H1 (cell line): ENCODE measurements around the gene LRRC32. TPM values are rescaled to one million over a fixed set of nuclear protein-coding genes. Genes with fewer than 3 reads are reported as not detected.

Experiments
- CTCF ChIA-PET: fragments of 300-600 bp; sonication (Branson Sonifier 250); formaldehyde crosslinking; loops from one replicate; lab custom pipeline; 2021; ENCODE audit not compliant: partially characterized antibody; lab: Charles Lee
- POLR2A ChIA-PET: fragments of 300-600 bp; sonication (Branson Sonifier 250); formaldehyde crosslinking; loops from one replicate; lab custom pipeline; 2021; ENCODE audit warnings: inconsistent platforms; ENCODE audit not compliant: partially characterized antibody; lab: Charles Lee
- DNase-seq, 2 experiments: peaks; one replicate each; pipeline versions ENCODE4 v3.0.0 to v3.0.0-alpha.2; 2010 to 2022; ENCODE audit warnings: low spot score in 2 of 2, low read depth in 1 of 2, mixed read lengths in 1 of 2
- FAIRE-seq: peaks from 2 replicates; lab custom pipeline; 2011; peaks lifted over from hg19 to GRCh38; lab: Jason Lieb, UNC
- H2AFZ ChIP-seq: 2 replicates; pipeline ENCODE4 v1.8.1; 2012; ENCODE audit warnings: low read length, inconsistent platforms
- H2AK5ac ChIP-seq: 2 replicates; pipeline ENCODE4 v1.6.1; 2013; ENCODE audit warnings: low read depth, low read length
- H2BK120ac ChIP-seq: replicated peaks from 2 replicates; pipeline ENCODE3; 2013; ENCODE audit warnings: low read depth, low read length, inconsistent platforms
- H2BK12ac ChIP-seq: 2 replicates; pipeline ENCODE4 v1.6.1; 2013; ENCODE audit warnings: low read depth, low read length
- H2BK15ac ChIP-seq: 2 replicates; pipeline ENCODE4 v1.6.1; 2013; ENCODE audit warnings: low read length
- H2BK20ac ChIP-seq: 2 replicates; pipeline ENCODE4 v1.6.1; 2013; ENCODE audit warnings: low read length
- H2BK5ac ChIP-seq: 2 replicates; pipeline ENCODE4 v1.6.1; 2013; ENCODE audit warnings: low read depth, low read length
- H3K14ac ChIP-seq: 2 replicates; pipeline ENCODE4 v1.6.1; 2013; ENCODE audit warnings: inconsistent platforms; ENCODE audit not compliant: insufficient read length
- H3K18ac ChIP-seq: 2 replicates; pipeline ENCODE4 v1.6.1; 2013; ENCODE audit warnings: low read length; ENCODE audit errors: extremely low read depth
- H3K23ac ChIP-seq: 2 replicates; pipeline ENCODE4 v1.6.1; 2013; ENCODE audit warnings: inconsistent platforms; ENCODE audit not compliant: insufficient read length
- H3K23me2 ChIP-seq: 2 replicates; pipeline ENCODE4 v1.6.1; 2013; ENCODE audit warnings: low read depth, low read length
- H3K27ac ChIP-seq: 2 replicates; pipeline ENCODE4 v1.6.1; 2011; ENCODE audit warnings: low read depth, low read length, inconsistent platforms
- H3K27me3 ChIP-seq, 4 experiments: replicated peaks in 1 of 4; 1 replicate in 1 of 4; 2 replicates in 3 of 4; pipeline versions ENCODE4 v1.6.1 to v1.8.1; 2011 to 2013; ENCODE audit warnings: low read length in 3 of 4, mild to moderate bottlenecking in 3 of 4, inconsistent platforms in 2 of 4, mixed read lengths in 2 of 4, moderate library complexity in 1 of 4; ENCODE audit not compliant: control insufficient read depth in 3 of 4, insufficient read depth in 3 of 4; ENCODE audit errors: extremely low read depth in 1 of 4
- H3K36me3 ChIP-seq, 4 experiments: 2 replicates each; pipeline versions ENCODE4 v1.6.1 to v1.8.1; 2011 to 2013; ENCODE audit warnings: mild to moderate bottlenecking in 4 of 4, low read length in 3 of 4, moderate library complexity in 2 of 4, control low read depth in 1 of 4, inconsistent platforms in 1 of 4; ENCODE audit not compliant: insufficient read depth in 4 of 4, control insufficient read depth in 2 of 4
- H3K4ac ChIP-seq: replicated peaks from 2 replicates; pipeline ENCODE3; 2013; ENCODE audit warnings: low read length, low read depth, mixed read lengths, inconsistent platforms; ENCODE audit not compliant: insufficient read length
- H3K4me1 ChIP-seq, 4 experiments: replicated peaks in 1 of 4; 1 replicate in 1 of 4; 2 replicates in 3 of 4; pipeline versions ENCODE4 v1.6.1 to v1.8.1; 2011 to 2013; ENCODE audit warnings: low read length in 3 of 4, inconsistent platforms in 2 of 4, mixed read lengths in 1 of 4; ENCODE audit not compliant: insufficient read depth in 4 of 4, control insufficient read depth in 3 of 4
- H3K4me2 ChIP-seq, 2 experiments: 2 replicates each; pipeline versions ENCODE4 v1.6.1 to v1.8.1; 2011 to 2013; ENCODE audit warnings: low read depth in 2 of 2, low read length in 2 of 2, control low read depth in 1 of 2, inconsistent platforms in 1 of 2, mild to moderate bottlenecking in 1 of 2; ENCODE audit not compliant: insufficient read depth in 1 of 2
- H3K4me3 ChIP-seq, 4 experiments: fragments of 200-600, 300-600 bp in 1 of 4; sonication (generic), shearing (Covaris generic), sonication (Bioruptor Twin) in 1 of 4; 2 replicates each; pipeline versions ENCODE4 v1.5.1 to v1.8.1; 2011 to 2016; ENCODE audit warnings: low read length in 4 of 4, low read depth in 3 of 4, control low read depth in 2 of 4, inconsistent platforms in 2 of 4, mild to moderate bottlenecking in 2 of 4, mixed read lengths in 1 of 4, moderate library complexity in 1 of 4; ENCODE audit not compliant: insufficient read depth in 2 of 4; ENCODE audit errors: extremely low read depth in 1 of 4
- H3K56ac ChIP-seq: replicated peaks from 2 replicates; pipeline ENCODE3; 2013; ENCODE audit warnings: low read depth, mild to moderate bottlenecking, mixed read lengths, low read length, inconsistent platforms; ENCODE audit not compliant: insufficient read length
- H3K79me1 ChIP-seq: 2 replicates; pipeline ENCODE4 v1.6.1; 2013; ENCODE audit warnings: low read depth, low read length, control low read depth
- H3K79me2 ChIP-seq, 2 experiments: 2 replicates each; pipeline versions ENCODE4 v1.6.1 to v1.8.1; 2012 to 2013; ENCODE audit warnings: low read length in 2 of 2, mild to moderate bottlenecking in 2 of 2, inconsistent platforms in 1 of 2; ENCODE audit not compliant: insufficient read depth in 2 of 2, control insufficient read depth in 1 of 2
- H3K9ac ChIP-seq, 4 experiments: replicated peaks in 1 of 4; 1 replicate in 1 of 4; 2 replicates in 3 of 4; pipeline versions ENCODE4 v1.6.1 to v1.8.1; 2011 to 2013; ENCODE audit warnings: low read depth in 3 of 4, low read length in 3 of 4, control low read depth in 2 of 4, mild to moderate bottlenecking in 2 of 4, moderate library complexity in 2 of 4, inconsistent platforms in 1 of 4; ENCODE audit errors: extremely low read depth in 1 of 4
- H3K9me3 ChIP-seq, 2 experiments: 2 replicates each; pipeline versions ENCODE4 v1.6.1 to v1.8.1; 2012 to 2013; ENCODE audit warnings: mild to moderate bottlenecking in 2 of 2, moderate library complexity in 2 of 2, control low read depth in 1 of 2, inconsistent platforms in 1 of 2, low read depth in 1 of 2, low read length in 1 of 2, mixed read lengths in 1 of 2; ENCODE audit not compliant: insufficient read depth in 2 of 2
- H4K20me1 ChIP-seq, 2 experiments: replicated peaks in 1 of 2; 2 replicates each; pipeline versions ENCODE3 to v1.8.1; 2011 to 2013; ENCODE audit warnings: inconsistent platforms in 2 of 2, low read length in 2 of 2, mild to moderate bottlenecking in 1 of 2; ENCODE audit not compliant: insufficient read depth in 2 of 2, control insufficient read depth in 1 of 2
- H4K5ac ChIP-seq: 2 replicates; pipeline ENCODE4 v1.6.1; 2013; ENCODE audit warnings: low read length, low read depth, mixed read lengths, inconsistent platforms; ENCODE audit not compliant: insufficient read length
- H4K8ac ChIP-seq: 2 replicates; pipeline ENCODE4 v1.8.0; 2013; ENCODE audit warnings: mild to moderate bottlenecking, moderate library complexity, low read length, inconsistent platforms; ENCODE audit not compliant: insufficient read depth; ENCODE audit errors: extremely low read depth
- H4K91ac ChIP-seq: replicated peaks from 2 replicates; pipeline ENCODE3; 2013; ENCODE audit warnings: low read length, mixed read lengths, inconsistent platforms; ENCODE audit not compliant: insufficient read length
- BACH1 ChIP-seq: IDR thresholded peaks from 2 replicates; pipeline ENCODE4 v1.6.1; 2012; ENCODE audit warnings: low read length, improper control_type of control experiment
- CBX8 ChIP-seq: fragments of 300-800, 300-1000 bp; sonication (generic); IDR thresholded peaks from 2 replicates; pipeline ENCODE4 v1.7.1; 2016; ENCODE audit warnings: low read depth, low read length, borderline replicate concordance
- CTCF ChIP-seq, 3 experiments: IDR thresholded peaks; 1 replicate in 2 of 3; 2 replicates in 1 of 3; pipeline versions ENCODE4 v1.5.1 to v1.6.1; 2011; ENCODE audit warnings: low read length in 3 of 3, mild to moderate bottlenecking in 3 of 3, inconsistent platforms in 2 of 3, low read depth in 1 of 3, moderate library complexity in 1 of 3; ENCODE audit not compliant: insufficient read depth in 1 of 3; ENCODE audit errors: control extremely low read depth in 1 of 3
- RAD21 ChIP-seq, 2 experiments: IDR thresholded peaks in 1 of 2; conservative IDR thresholded peaks in 1 of 2; 2 replicates each; pipeline ENCODE4 v1.6.1; 2011; ENCODE audit warnings: low read depth in 2 of 2, low read length in 2 of 2, improper control_type of control experiment in 1 of 2, inconsistent platforms in 1 of 2, mild to moderate bottlenecking in 1 of 2, moderate library complexity in 1 of 2
- SUZ12 ChIP-seq: fragments of 200-600 bp; sonication (generic); IDR thresholded peaks from 2 replicates; pipeline ENCODE4 v1.6.1; 2012; ENCODE audit warnings: mild to moderate bottlenecking, inconsistent platforms, low read length, moderate library complexity, mixed read lengths
- WGBS, 2 experiments: shearing (Covaris generic) in 1 of 2; methylation state at CpG; one replicate each; pipeline versions ENCODE4 v1.1.6 to v1.1.7; 2013 to 2015; ENCODE audit warnings: low lambda C conversion rate in 2 of 2, mixed read lengths in 2 of 2, inconsistent platforms in 1 of 2, low coverage in 1 of 2, missing lambda C conversion rate in 1 of 2; ENCODE audit not compliant: insufficient replicate concordance in 2 of 2, insufficient coverage in 1 of 2, insufficient read length in 1 of 2; ENCODE audit errors: extremely low coverage in 1 of 2, missing lambda C conversion rate in 1 of 2; 5-methylcytosine and 5-hydroxymethylcytosine counted together
- polyA plus RNA-seq, 7 experiments: library from polyadenylated mRNA; depleted of rRNA in 3 of 7; stranded (reverse) in 5 of 7; unstranded in 2 of 7; fragments of >200 nt in 5 of 7; fragments of 200-250 nt in 2 of 7; gene quantifications; 1 replicate in 5 of 7; 2 replicates in 1 of 7; 4 replicates in 1 of 7; pipeline versions ENCODE4 v1.2.1 to v1.2.3, GENCODE V29; 2011 to 2013; ENCODE audit warnings: missing spikeins in 2 of 7, mixed read lengths in 2 of 7
- total RNA-seq: library from RNA; stranded (reverse); fragmentation: NEBNext Ultra II Directional; extraction: Animal tissue kit (Norgen Biotek cat#: 25700); gene quantifications from 2 replicates; pipeline ENCODE4 v1.2.1, GENCODE V29; 2021

The LRRC32 gene
- total and polyA plus RNA-seq, 2 of the 8 experiments (the other 6 are each of a cell fraction or from before 2014, with no cell fraction given): 0.99 to 1.9 TPM

- Histone ChIP-seq H2BK15ac (peak overlapping the region; percentile 75; the same call in 1 of the 2 replicates), H3K27ac (no peak overlapping the region), H4K91ac (no peak overlapping the region), H3K4me2 (peak overlapping the region in 1 of 2 experiments; percentile 43; a peak in 2 of 4 replicates), H3K23me2 (peaks cover 2% of the 10 kb centered on the region; the same call in 1 of the 2 replicates), H3K79me2 (no peaks in the 10 kb centered on the region), H3K4me3 (no peak overlapping the region), H3K79me1 (no peaks in the 10 kb centered on the region), H2BK12ac (no peak overlapping the region), H4K20me1 (no peaks in the 10 kb centered on the region), H3K56ac (no peak overlapping the region), H3K9ac (no peak overlapping the region; a peak in 1 of 7 replicates), H2BK120ac (no peak overlapping the region), H2BK20ac (no peak overlapping the region), H2BK5ac (no peak overlapping the region), H3K9me3 (no peaks in the 10 kb centered on the region), H3K27me3 (no peaks in the 10 kb centered on the region; a peak in 2 of 7 replicates), H4K5ac (no peak overlapping the region), H3K4ac (no peak overlapping the region), H3K23ac (no peak overlapping the region), H2AK5ac (no peak overlapping the region), H3K14ac (no peak overlapping the region), H3K4me1 (peaks cover 0 to 2% (median 2%) of the 10 kb centered on the region in 4 experiments; a peak in 6 of 7 replicates), H2AFZ (peak overlapping the region; percentile 64; the same call in 1 of the 2 replicates), H3K36me3 (no peaks in the 10 kb centered on the region), H4K8ac (0 out of 2 replicates have a peak overlapping the region, but pooled peaks have one; percentile 51), H3K18ac (no peak overlapping the region; the same call in 1 of the 2 replicates)
- no peak for FAIRE-seq
- ChIA-PET POLR2A (no interaction called here), CTCF (interaction anchor here (0.6 to 8.7 kb wide), 29 partner anchors 8 to 473 kb away, joined by 3 to 62 read pairs (median 4); no protein-coding TSS in a partner anchor)
- DNase-seq: peak; percentile 49 to 89
- TF ChIP-seq BACH1 (0 out of 2 replicates have a peak, but pooled peaks have one; percentile 16), SUZ12 (no peak), CTCF (IDR thresholded peaks at IDR 0.05; ENCODE audit: control extremely low read depth in 1 of 3, insufficient read depth in 1 of 3, low read depth in 1 of 3, low read length in 3 of 3) (peak; percentile 73 to 93 (median 84)), RAD21 (IDR thresholded peaks at IDR 0.05 in 1 of 2, conservative IDR thresholded peaks at IDR 0.05 in 1 of 2; ENCODE audit: low read depth in 2 of 2, low read length in 2 of 2) (peak; percentile 94 to 98), CBX8 (no peak)
- 47% methylated on average over 18 of the region's 22 CpGs; no CpG with 5 or more reads in 1 of the 2 experiments for WGBS, 2 experiments
These were observed 10.2 kb upstream of the LRRC32 start for GRCh38 chr11:76680518-76681425.
